Nephron (organoid): ENCODE data around the gene RPRD2.

Experiments
- H3K27ac Mint-ChIP-seq, 3 experiments: 2 replicates each; pipeline ENCODE4 v1.8.0; 2020; ENCODE audit warnings: mixed read lengths in 3 of 3, mild to moderate bottlenecking in 2 of 3, moderate library complexity in 1 of 3
- H3K27me3 Mint-ChIP-seq: 2 replicates; pipeline ENCODE4 v1.8.0; 2021; ENCODE audit warnings: low read depth, mild to moderate bottlenecking, moderate library complexity, mixed read lengths
- H3K36me3 Mint-ChIP-seq: 2 replicates; pipeline ENCODE4 v1.8.0; 2020; ENCODE audit warnings: low read depth, mixed read lengths
- H3K4me1 Mint-ChIP-seq: 2 replicates; pipeline ENCODE4 v1.8.0; 2020; ENCODE audit warnings: mixed read lengths
- H3K4me3 Mint-ChIP-seq, 3 experiments: 2 replicates each; pipeline ENCODE4 v1.8.0; 2020; ENCODE audit warnings: mild to moderate bottlenecking in 3 of 3, mixed read lengths in 3 of 3, moderate library complexity in 2 of 3
- H3K9me3 Mint-ChIP-seq: 2 replicates; pipeline ENCODE4 v1.8.0; 2020; ENCODE audit warnings: mixed read lengths
- CTCF ChIP-seq, 3 experiments: fragments of 200-600 bp; sonication (generic); IDR thresholded peaks; one replicate each; pipeline ENCODE4 v1.5.0; 2021; ENCODE audit warnings: antibody characterized with exemption in 3 of 3; ENCODE audit not compliant: unreplicated experiment in 3 of 3

RPRD2 gene

DNA sequence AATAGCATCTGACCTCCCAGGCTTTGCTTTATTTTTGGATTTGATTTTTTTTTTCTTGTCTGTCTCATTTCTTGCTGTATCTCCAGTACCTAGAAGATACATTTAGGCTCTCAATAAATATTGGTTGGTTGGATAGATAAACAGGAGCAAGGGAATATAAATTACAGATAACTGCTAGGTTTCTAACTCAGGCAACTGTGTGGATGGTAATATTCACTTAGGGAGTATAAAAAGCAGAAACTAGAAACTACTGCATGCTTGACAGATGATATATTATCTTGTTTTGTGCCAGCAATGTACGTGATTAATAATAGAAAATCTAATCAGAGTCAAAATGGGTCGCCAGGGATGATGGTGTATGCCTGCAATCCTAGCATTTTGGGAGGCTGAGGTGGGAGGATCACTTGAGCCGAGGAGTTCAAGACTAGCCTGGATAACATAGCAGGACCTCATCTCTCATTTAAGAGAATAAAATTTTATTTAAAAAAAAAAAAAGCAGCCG lies 92.2 kb downstream of the RPRD2 start:
- no peak overlapping the region for H3K4me3 Mint-ChIP-seq
- no peaks in the 10 kb centered on the region for H3K9me3 Mint-ChIP-seq
- no peak for TF ChIP-seq CTCF (IDR thresholded peaks at IDR 0.05; ENCODE audit: unreplicated experiment in 3 of 3)
- H3K36me3 Mint-ChIP-seq, result peaks cover 54% of the 10 kb centered on the region
- no peaks in the 10 kb centered on the region for H3K27me3 Mint-ChIP-seq
- H3K27ac Mint-ChIP-seq, result no peak overlapping the region
- no peaks in the 10 kb centered on the region for H3K4me1 Mint-ChIP-seq

DNA sequence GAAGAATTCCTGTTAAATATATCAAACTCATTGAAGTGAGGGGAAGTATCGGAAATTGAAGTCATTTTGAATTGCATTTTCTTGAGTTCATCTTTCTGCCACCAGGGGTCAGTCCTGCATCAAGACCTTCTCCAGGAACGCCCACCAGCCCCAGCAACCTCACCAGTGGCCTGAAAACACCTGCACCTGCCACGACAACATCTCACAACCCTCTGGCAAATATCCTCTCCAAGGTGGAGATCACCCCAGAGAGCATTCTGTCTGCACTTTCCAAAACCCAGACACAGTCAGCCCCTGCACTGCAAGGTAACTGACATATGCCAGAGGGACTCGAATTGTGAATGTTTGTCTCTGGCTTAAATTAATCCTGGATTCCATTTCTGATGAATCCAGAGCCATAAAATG lies 100.5 kb downstream of the RPRD2 start:
- H3K9me3 Mint-ChIP-seq, result no peaks in the 10 kb centered on the region
- no peak overlapping the region for H3K27ac Mint-ChIP-seq
- TF ChIP-seq CTCF (IDR thresholded peaks at IDR 0.05; ENCODE audit: unreplicated experiment in 3 of 3), result peak; percentile 61 to 77 (median 76)
- H3K4me1 Mint-ChIP-seq, result no peaks in the 10 kb centered on the region
- peaks cover 27% of the 10 kb centered on the region for H3K36me3 Mint-ChIP-seq
- no peak overlapping the region for H3K4me3 Mint-ChIP-seq
- no peaks in the 10 kb centered on the region for H3K27me3 Mint-ChIP-seq

- Mint-ChIP-seq H3K9me3 (no peaks in the 10 kb centered on the region), H3K36me3 (peaks cover 41% of the 10 kb centered on the region), H3K4me1 (no peaks in the 10 kb centered on the region), H3K27me3 (no peaks in the 10 kb centered on the region), H3K4me3 (no peak overlapping the region), H3K27ac (no peak overlapping the region)
- TF ChIP-seq CTCF (IDR thresholded peaks at IDR 0.05; ENCODE audit: unreplicated experiment in 3 of 3), result no peak
Measured at GRCh38 chr1:150466964-150467363, 103.0 kb downstream of the RPRD2 start.

DNA sequence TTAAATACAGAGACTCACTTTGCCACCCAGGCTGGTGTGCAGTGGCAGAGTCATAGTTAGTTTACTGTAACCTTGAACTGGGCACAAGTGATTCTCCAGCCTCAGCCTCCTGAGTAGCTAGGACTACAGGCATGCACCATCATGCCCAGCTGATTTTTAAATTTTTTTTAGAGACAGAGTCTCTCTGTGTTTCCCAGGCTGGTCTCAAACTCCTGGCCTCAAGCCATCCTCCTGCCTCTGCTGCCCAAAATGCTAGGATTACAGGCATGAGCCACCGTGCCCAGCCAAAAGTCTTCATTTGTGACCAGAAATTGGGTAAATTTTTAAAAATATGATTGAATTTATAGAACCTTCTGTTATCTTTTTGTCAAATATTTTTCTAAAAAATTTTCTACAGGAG lies 105.3 kb downstream of the RPRD2 start:
- Mint-ChIP-seq H3K9me3 (no peaks in the 10 kb centered on the region), H3K4me1 (peaks cover 8% of the 10 kb centered on the region), H3K4me3 (no peak overlapping the region), H3K36me3 (peaks cover 58% of the 10 kb centered on the region), H3K27me3 (no peaks in the 10 kb centered on the region), H3K27ac (no peak overlapping the region)
- no peak for TF ChIP-seq CTCF (IDR thresholded peaks at IDR 0.05; ENCODE audit: unreplicated experiment in 3 of 3)

- Mint-ChIP-seq H3K27ac (no peak overlapping the region), H3K36me3 (peaks cover 45% of the 10 kb centered on the region), H3K27me3 (no peaks in the 10 kb centered on the region), H3K9me3 (no peaks in the 10 kb centered on the region), H3K4me1 (peaks cover 41% of the 10 kb centered on the region), H3K4me3 (no peak overlapping the region)
- TF ChIP-seq CTCF (IDR thresholded peaks at IDR 0.05; ENCODE audit: unreplicated experiment in 3 of 3), result no peak
Measured at GRCh38 chr1:150472601-150473200, 108.8 kb downstream of the RPRD2 start.

GRCh38 chr1:150473659-150474058 lies 109.7 kb downstream of the RPRD2 start:
- TF ChIP-seq CTCF (IDR thresholded peaks at IDR 0.05; ENCODE audit: unreplicated experiment in 3 of 3), result no peak
- Mint-ChIP-seq H3K36me3 (peaks cover 45% of the 10 kb centered on the region), H3K9me3 (no peaks in the 10 kb centered on the region), H3K4me3 (no peak overlapping the region), H3K27ac (peak overlapping the region; percentile 74 to 89 (median 76)), H3K27me3 (peaks cover 5% of the 10 kb centered on the region), H3K4me1 (peaks cover 49% of the 10 kb centered on the region)
